NK-92 (cell line): ENCODE measurements around the gene EIF4G2.
A peak's percentile ranks its signal among the peaks of the same experiment; 100 is the strongest.

Experiments used
- DNase-seq: peaks from one replicate; lab custom pipeline; 2025; ENCODE audit not compliant: unreplicated experiment; lab: John Stamatoyannopoulos, UW

The EIF4G2 gene

GRCh38 chr11:10809373-10810160 is 841 bp upstream of the EIF4G2 start:
- DNase-seq = no peak

GRCh38 chr11:10808235-10808552 is 532 bp downstream of the EIF4G2 start:
- no peak for DNase-seq

GRCh38 chr11:10807493-10808234 is 1.1 kb downstream of the EIF4G2 start:
- no peak for DNase-seq

GRCh38 chr11:10806206-10806605 is 2.5 kb downstream of the EIF4G2 start:
- no peak for DNase-seq

GRCh38 chr11:10805741-10806140 is 3.0 kb downstream of the EIF4G2 start:
- no peak for DNase-seq

GRCh38 chr11:10803676-10804075 is 5.0 kb downstream of the EIF4G2 start:
- DNase-seq = no peak

- DNase-seq = no peak
Observed at GRCh38 chr11:10800292-10800691, 8.4 kb downstream of the EIF4G2 start.

- DNase-seq = no peak
Observed at GRCh38 chr11:10798330-10798928, 10.3 kb downstream of the EIF4G2 start.

- no peak for DNase-seq
Observed at GRCh38 chr11:10797531-10797930, 11.2 kb downstream of the EIF4G2 start.

- DNase-seq = no peak
Observed at GRCh38 chr11:10797001-10797400, 11.7 kb downstream of the EIF4G2 start.

GRCh38 chr11:10796191-10796590 is 12.5 kb downstream of the EIF4G2 start:
- DNase-seq = no peak

- DNase-seq = no peak
Observed at GRCh38 chr11:10793470-10794255, 15.1 kb downstream of the EIF4G2 start.

- DNase-seq = peak; percentile 22
Observed at GRCh38 chr11:10792385-10793068, 16.2 kb downstream of the EIF4G2 start.

GRCh38 chr11:10786451-10786850 is 22.3 kb downstream of the EIF4G2 start:
- no peak for DNase-seq

GRCh38 chr11:10785146-10785474 is 23.6 kb downstream of the EIF4G2 start:
- DNase-seq = no peak

- DNase-seq = no peak
Observed at GRCh38 chr11:10784232-10785145, 24.2 kb downstream of the EIF4G2 start.

- no peak for DNase-seq
Observed at GRCh38 chr11:10780040-10780439, 28.7 kb downstream of the EIF4G2 start.

GRCh38 chr11:10779086-10779485 is 29.6 kb downstream of the EIF4G2 start:
- DNase-seq = no peak

GRCh38 chr11:10778217-10778970 is 30.3 kb downstream of the EIF4G2 start:
- no peak for DNase-seq
